ENCODE measurements around the gene VCAM1. TPM values are rescaled to one million over a fixed set of nuclear protein-coding genes. Genes with fewer than 3 reads are reported as not detected.

The VCAM1 gene, protein sequence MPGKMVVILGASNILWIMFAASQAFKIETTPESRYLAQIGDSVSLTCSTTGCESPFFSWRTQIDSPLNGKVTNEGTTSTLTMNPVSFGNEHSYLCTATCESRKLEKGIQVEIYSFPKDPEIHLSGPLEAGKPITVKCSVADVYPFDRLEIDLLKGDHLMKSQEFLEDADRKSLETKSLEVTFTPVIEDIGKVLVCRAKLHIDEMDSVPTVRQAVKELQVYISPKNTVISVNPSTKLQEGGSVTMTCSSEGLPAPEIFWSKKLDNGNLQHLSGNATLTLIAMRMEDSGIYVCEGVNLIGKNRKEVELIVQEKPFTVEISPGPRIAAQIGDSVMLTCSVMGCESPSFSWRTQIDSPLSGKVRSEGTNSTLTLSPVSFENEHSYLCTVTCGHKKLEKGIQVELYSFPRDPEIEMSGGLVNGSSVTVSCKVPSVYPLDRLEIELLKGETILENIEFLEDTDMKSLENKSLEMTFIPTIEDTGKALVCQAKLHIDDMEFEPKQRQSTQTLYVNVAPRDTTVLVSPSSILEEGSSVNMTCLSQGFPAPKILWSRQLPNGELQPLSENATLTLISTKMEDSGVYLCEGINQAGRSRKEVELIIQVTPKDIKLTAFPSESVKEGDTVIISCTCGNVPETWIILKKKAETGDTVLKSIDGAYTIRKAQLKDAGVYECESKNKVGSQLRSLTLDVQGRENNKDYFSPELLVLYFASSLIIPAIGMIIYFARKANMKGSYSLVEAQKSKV
- total RNA-seq, result 14.4 TPM

DNA sequence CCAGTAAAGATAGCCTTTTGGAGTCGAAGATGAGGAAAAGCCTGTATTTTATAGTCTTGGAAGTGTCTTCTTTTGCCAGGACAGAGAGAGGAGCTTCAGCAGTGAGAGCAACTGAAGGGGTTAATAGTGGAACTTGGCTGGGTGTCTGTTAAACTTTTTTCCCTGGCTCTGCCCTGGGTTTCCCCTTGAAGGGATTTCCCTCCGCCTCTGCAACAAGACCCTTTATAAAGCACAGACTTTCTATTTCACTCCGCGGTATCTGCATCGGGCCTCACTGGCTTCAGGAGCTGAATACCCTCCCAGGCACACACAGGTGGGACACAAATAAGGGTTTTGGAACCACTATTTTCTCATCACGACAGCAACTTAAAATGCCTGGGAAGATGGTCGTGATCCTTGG lies at the start of gene VCAM1:
Gene VCAM1 (plus strand): TSS at position 253 of the 400 bp plus-strand sequence. CDS start 119 bp downstream, at position 372.

Other genes starting within 250 kb of the VCAM1 start
- gene GPR88, start 181.6 kb upstream of the VCAM1 start, total RNA-seq, result 5.0 TPM
- 35.7 TPM for gene EXTL2, start 175.1 kb downstream of the VCAM1 start, total RNA-seq
- 26.9 TPM for gene SLC30A7, start 176.3 kb downstream of the VCAM1 start, total RNA-seq